Stimulated activated CD4-positive, alpha-beta T cell treated with anti-CD3 and anti-CD28 coated beads, Interleukin-4, amount 100 ng/mL, for 1 hour (primary cell): ENCODE results near the gene OTUD7B.
"Not testable (repeated sequence)": the region's sequence is repeated elsewhere in the genome, so short reads cannot be mapped to it uniquely, and the experiment has no call there.

ENCODE experiments used
- DNase-seq: peaks from one replicate; pipeline ENCODE4 v3.0.0-alpha.2; 2020

Gene OTUD7B

DNA sequence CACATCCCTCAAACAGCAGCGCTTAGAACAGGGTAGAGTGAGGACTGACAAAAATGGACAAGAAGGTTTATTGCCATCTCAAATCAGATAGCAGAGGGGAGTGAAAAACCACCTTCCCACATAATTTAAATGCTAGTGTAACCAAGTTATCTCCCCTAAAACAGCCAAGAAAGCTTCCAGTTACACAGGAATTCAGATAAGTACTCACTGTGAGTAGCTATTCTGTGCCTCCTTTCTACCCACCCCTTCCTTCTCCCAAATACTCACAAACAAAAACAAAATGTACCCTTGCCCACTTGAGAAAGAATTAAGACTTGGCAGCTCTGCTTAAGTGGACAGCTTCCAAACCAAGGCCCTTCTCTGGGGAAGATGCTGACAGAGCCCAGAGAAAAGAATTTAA lies 9.1 kb downstream of the OTUD7B start:
- no peak for DNase-seq

DNA sequence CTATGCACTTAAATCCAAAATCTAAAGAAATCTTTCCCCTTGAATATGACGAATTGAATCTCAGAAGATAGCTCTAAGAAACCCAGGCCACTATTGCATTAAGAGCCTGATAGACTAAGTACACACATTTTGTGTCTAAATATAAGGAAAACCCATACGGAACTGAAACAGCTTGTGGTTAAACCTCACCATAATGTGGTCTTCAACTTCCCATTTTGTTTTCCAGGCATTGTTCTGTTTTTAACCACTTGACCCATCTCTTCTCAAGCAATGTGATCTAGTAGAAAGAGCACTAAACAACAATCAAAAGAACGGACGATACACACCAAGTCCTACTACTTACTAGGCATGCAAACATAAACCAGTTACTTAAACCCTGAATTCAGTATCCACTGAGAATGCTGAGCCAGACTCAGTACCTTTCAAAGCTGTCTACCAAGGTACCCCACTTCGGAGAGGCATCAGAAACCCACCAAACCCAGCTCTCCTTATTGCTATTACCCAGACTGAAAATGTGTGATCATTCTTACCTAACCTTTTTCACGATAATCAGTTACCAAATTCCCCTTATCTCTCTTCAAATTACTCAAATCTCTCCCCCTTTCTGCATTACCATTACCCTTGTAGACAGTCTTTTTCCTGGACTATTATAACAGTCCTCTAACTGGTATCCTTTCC lies 12.8 kb downstream of the OTUD7B start:
- no peak for DNase-seq

DNA sequence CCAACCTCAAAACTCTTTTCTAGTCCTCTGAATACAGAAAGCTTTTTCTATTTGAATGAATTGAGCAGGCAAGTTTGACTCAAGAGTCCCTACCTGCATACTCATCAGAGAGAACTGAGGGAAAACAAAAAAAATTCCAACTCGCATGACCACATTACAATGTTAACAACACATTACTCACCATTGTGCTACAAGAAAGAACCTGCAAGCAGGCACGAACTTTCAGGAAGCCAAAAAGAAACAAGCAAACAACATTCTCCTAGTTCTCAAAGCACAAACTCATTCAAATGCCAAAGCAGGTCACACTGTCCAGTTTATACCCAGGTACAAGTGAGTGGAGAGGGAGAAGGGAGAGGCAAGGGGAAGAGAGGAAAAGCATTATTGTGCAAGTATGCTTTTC lies 14.6 kb downstream of the OTUD7B start:
- no peak for DNase-seq

DNA sequence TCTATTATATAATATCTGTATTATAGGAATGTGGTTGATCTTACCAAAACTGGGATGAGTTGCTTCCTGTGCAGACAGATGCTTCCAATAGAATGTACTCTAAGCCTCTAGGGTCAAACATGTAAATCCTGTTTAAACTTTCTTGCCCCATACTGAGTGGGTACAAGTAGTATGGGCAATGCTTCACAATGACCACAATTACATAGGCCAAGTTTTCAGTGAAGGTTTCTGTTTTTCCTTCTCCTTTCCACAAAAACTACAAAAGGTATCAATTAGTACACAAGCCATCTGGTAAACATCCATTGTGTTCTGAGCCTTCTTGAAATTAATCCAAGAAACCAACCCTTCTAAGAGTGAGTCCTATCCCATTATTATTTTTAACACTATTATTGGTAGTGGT lies 16.8 kb downstream of the OTUD7B start:
- no peak for DNase-seq

DNA sequence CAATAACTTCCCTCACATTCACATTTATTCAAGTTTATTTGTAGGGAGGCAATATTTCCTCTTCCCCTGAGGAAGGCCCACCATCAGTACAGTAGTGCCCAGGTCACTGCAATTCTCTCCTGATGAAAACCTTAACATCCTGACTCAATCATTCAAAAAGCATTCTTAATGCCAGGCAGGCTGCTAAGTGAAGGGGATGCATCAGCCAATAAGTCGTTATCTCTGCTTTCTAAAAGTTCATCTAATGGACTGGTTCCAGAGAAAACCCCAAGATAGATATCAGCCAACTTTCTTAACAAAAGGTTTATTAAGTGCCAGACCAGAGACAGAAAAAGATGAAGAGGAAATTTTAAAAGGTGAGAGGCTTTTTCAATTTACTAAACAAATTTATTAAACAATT lies 17.3 kb downstream of the OTUD7B start:
- no peak for DNase-seq

DNA sequence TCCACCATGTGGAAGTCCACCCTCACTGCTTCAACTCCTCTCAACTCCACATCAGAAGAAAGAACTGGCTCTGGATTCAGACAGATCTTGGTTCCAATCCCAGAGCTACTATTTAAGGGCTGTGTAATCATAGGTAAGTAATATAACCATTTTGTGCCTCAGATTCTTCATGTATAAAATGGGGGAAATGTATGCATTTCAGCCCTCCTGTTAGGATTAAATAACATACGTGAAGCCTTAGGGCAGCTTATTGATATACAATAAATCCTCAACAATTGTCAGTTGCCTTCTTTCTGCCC lies 23.3 kb downstream of the OTUD7B start:
- no peak for DNase-seq

DNA sequence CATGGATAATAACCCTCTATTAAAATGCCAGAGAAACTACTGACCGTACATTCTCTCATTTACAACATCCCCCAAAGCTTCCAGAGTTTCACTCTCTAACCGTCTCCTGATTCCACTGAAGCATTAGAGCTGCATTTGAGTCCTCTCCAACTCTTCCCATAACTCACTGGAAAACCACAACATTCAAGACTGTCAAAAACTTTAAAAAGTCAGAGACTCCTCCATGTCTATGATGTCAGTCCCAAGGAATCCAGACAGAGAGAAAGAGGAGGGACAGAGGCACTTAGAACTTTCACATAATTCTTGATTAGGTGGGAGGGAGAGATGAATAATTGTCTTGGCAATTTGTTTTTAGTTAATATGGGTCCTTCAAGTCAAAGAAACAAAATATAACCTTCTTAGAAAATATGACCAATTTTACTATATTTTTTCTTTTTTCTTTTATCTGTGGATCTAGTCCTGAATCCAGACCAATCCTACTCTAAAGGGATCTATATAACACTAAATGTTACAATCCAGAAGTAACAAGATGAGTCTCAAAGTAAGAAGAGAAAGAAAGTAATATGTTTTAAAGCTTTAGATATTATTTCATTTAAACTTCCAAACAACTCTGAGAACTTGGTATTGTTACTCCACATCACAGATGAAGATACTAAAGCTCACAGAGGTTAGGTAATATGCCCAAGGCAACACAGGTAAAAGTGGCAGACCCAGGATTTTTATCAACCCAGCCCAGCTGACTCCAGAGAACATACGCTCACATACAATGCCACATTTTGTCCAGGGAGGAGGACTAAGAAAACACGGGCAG lies 23.8 kb downstream of the OTUD7B start:
- no peak for DNase-seq

DNA sequence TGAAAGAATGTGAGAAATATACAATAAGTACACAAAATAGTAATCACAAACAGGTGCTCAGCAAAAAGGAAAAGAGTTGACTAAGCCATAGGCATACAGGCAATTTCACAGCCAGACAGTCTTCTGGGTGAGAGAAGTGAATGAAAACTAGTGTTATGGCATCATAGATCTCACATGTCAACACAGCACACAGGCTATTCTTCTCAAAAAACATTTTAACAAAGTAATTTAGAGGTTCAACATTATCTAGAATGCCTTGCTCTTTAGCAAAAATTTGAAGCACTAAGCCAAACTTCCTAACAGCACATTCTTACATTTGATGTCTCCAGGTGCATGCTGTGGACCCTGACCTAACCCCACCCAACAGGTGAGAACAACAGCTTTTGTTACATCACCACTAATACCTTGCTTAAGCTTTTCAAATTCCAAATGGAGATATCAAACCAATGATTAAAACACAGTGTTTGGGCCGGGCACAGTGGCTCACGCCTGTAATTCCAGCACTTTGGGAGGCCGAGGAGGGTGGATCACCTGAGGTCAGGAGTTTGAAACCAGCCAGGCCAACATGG lies 30.5 kb downstream of the OTUD7B start:
- DNase-seq: no peak

DNA sequence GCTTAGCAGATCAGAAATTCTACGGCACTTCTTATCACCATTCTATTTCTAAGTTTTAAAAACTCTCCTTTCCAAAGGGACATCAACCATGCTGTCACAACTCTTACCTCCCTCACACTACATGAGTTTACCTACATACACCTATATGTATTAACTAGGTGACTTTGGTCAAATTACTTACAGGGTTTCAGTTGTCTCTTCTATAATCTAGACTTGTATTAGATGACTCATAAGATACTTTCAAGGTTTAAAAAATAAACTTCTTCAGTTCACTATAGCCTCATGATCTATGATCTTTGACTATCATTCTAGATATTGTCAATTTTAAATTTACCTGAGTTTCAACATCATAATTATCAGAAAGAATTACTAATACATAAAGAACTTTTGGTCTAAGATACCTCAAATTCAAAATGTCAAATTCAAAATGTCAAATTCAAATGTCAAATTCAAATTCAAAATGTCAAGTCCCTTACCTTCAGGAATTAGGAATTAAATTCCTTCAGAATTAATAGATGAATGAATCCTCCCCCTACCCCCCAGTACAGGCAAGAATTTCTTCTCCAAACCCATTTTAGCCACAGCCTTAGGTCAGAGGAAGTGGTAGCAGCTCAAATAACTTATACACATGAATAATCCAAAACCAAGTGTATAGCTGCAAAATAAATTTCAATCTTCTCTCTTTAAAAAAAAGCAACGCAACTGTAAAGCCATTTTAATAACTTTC lies 31.1 kb downstream of the OTUD7B start:
- DNase-seq: no peak

DNA sequence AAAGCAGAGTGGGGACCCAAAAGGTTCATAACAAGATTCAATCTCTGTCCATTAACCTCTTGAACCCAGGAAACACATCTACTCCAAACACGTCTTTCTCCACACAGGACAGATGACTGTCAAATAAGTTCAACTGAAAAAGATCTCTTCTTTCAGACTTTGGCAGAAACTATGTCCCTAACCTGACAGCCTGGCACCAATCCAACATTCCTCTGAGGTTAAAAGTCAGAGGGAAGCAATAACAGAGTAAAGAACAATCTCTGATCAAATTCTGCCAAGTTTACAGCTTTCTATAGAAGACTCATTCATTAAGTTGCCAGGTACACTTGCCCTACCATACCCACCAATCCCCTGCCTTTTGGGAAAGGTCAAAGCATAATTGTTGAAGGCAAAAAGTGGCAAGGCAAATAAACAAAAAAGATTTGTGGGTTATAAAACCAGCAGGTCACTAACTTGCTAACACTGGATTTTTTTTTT lies 31.9 kb downstream of the OTUD7B start:
- no peak for DNase-seq

DNA sequence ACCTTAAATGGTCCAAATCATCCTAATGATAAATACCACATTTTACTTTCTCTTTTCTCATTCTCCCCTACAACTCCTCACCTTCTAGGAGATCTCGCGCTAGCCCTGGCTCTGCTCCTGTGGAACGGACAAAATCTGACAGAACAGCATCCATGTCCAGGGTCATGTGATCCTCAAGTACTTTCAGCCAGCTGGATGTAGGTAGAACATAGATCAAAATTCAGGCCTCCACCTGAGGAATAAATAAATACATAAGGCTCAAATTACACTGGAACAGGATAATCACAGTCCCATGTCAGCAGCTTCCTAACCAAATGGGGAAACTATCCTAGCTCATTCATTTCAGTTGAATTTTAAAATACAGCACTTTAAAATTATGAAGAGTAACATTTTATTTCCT lies 33.2 kb downstream of the OTUD7B start:
- no peak for DNase-seq

DNA sequence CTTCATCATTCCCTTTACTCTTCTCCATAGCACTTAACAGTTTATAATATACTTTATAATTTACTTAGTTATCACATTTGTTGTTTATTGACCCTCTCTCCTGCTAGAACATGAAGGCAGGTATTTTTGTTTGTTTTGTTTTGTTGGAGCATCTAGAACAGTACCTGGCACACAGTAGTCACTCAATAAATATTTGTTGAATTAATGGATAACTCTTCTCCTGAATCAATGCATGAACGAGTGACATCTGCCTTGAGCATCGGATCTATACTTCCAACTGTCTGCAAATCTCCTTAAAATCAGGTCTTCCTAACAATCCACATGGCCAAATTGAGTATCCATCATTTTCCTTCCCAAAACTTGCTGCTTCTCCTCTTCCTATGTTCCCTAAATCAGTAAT lies 38.0 kb downstream of the OTUD7B start:
- no peak for DNase-seq

DNA sequence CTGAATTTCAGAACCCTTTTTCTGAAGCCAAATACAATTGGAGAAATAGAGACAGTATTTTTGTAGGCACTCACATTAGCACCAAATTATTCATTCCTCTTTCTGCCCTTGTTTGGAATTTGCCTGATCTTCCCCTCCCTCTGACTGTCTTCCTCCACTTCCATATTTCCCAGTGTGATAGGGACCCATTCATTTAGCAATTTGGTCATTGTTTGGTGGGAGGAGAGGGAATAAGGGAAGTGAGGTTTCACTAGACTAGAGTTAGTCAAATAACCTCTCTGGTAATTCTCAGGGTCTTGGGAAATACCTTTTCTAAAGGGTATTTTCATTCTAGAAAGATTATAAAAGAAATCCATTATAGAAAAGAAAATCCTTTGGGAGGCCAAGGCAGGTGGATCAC lies 42.9 kb downstream of the OTUD7B start:
- DNase-seq: no peak

DNA sequence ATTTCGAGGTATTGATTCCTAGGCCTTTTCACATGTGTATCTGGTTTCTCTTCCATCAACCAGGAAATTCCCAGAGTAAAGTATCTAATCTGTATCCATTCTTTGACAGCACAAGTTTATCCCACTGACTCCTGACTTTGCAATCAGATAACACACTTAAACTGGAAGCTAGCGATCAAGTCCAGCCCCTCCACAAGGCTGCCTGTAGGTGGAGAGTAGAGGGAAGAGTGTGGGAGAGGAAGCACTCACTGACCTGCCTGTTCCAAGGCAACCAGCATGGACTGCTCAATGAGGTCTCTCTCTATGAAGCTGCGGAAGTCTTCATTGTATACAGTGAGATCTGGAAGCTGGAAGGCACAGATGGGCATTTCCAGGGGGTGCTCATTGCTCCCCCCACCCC lies 43.5 kb downstream of the OTUD7B start:
- DNase-seq: no peak

DNA sequence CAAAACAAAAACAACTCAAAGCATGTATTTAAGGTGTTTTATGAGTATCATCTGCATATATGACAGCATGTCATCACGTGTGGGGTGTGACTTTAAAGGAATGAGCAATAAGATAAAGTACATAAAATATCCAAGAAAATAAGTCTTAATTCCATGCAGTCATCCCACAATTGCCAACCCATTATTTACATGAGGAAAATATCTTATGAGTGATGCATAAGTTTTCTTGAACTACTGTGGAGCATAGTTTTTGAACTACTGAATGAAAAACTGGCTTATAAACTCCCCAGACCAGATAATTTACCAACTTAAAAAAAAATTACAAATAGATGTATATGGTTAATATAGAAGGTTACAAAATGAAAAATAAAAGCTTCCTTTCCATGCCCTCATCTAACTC lies 44.1 kb downstream of the OTUD7B start:
- DNase-seq: no peak

DNA sequence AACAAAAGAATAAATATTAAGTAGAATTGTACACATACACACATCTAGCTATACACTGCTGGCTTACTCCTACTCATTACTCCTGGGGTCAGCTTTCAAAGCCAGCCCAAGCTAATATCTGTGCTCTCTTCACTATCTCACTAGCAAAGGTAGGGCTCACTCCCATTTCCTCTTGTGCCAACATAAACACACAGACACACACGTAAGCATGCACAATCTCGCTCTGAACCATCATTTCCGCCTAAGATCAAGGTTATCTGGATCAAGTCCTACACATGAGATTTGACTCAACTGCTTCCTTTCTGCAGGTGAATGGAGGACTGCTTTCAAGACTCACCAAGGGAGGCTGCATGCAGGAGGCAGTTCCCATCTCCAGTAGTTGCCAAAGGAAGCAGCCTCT lies 45.1 kb downstream of the OTUD7B start:
- no peak for DNase-seq

DNA sequence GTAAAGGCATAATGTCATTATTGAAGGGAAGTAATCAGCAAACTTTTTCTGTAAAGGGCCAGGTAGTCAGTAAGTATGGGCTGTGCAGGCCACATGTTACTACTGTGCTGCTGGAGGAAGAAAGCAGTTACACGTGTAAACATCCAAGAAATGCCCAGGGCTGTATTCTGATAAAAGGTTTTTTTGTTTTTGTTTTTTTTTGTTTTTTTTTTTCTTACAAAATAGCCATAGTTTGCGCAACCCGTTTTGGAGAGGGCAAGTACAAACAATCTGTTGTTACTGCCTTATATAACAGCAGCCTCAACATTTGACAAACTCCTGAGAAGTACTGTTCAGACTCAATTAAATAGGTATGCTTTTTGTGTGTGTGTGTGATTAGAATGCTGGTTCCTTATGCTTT lies 47.2 kb downstream of the OTUD7B start:
- no peak for DNase-seq

DNA sequence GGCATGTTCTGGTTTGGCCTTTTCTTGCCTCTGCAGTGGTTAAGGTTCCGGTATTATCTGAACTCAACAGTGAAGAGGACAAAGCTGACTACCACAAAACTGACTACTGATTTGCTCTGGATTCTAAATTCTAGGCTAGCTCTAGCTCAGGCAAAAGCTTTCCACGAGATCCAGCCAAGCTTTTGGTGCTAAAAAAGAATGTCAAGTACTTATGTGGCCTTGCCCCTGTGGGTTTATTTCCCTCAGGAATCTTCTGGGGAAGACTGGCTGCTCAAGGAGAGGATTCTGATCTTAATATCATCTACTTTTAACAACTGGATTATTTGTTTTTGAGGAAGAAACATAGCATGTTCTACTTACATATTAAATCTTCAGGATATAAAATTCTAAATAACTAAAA lies 47.8 kb downstream of the OTUD7B start:
- DNase-seq: no peak

DNA sequence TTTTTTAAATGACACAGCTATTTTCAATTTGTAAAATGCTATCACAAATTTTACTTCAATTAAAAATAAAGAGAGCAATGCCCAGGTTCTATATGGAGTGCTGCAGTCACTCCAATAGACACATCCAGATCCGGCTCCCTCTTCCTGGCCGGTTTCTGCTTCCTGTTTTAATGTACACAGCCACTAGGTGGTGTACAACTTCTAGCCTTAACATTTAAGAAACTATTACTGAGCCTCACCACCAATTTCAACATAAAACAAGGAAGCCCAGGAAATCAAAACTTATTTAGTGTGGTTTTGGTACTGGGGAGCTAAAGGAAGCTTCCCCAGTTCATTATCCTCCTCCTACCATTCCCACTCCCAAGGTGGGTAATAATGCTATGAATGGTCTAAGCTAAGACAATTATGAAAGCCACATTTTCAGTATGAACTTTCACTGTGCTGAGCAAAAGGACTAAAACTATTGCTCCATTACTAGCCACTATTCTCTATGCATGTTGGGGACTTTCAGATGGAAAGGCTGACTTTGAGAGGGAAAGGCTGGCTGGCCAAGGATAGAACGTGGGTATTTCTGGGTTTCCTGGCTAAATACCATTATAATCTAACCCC lies 48.4 kb downstream of the OTUD7B start:
- no peak for DNase-seq

DNA sequence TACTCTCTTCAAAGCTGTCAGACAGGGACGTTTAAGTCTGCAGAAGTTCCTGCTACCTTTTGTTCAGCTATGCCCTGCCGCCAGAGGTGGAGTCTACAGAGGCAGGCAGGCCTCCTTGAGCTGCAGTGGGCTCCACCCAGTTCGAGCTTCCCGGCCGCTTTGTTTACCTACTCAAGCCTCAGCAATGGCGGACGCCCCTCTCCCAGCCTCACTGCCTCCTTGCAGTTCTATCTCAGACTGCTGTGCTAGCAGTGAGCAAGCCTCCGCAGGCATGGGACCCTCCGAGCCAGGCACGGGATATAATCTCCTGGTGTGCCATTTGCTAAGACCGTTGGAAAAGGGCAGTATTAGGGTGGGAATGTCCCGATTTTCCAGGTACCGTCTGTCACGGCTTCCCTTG lies 53.0 kb downstream of the OTUD7B start:
- not testable (repeated sequence) for DNase-seq

DNA sequence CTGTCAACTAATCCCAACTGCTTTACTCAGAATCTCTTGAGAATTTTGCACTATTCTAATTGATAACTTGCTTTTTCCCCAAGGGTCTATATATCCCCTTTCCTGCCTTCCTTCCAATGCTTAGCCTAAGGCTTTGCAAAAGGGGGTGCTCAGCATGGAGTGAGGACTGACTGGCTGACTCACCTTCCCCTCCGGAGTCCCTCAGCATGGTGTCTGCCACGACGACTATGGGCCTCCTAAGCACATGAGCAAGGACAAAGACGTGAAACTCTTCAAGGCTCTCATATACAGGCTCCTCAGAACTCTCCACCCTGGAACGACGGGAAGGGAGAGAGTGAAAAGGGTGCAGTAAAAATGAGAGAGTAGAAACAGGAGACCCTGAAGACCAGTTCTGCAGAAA lies 60.6 kb downstream of the OTUD7B start:
- DNase-seq: no peak

DNA sequence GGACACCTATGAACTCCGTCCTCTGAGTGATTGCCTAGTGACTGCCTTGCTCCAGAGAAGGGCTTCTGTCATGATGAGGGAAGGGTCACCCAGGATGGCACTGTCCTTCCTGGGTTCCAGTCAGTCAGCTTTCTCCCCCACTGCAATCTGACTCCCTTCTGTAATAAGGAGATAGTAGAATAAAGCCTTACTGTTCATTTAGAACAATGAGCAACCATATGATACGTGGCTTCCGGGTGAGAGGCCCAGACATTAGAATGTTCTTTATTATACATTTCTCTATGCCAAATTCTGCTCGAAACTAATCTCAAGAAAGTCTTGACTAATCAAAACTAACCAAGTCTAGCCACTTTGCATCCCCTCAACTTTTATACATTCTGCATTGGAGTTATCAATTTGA lies 65.3 kb downstream of the OTUD7B start:
- DNase-seq: no peak

DNA sequence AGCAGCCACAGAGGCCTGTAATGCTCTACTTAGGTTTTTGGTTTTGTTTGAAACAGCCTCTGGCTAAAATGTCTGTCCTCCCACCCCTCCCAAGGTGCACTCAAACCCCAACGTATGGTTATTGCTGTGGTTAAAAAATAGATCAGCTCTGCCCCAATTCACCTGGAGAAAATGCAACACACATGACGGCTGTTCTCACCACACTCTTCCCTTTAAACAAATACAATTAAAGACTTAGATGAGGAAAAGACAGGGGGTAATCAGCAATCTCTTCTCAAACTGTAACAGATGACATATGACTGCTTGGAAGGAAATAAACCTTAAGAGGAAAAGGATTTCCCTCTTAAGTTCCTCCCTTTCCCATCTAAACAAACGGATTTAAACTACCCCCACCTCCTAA lies 67.6 kb downstream of the OTUD7B start:
- DNase-seq: no peak
